ENCODE data around the gene CDCA8.

The CDCA8 gene

DNA sequence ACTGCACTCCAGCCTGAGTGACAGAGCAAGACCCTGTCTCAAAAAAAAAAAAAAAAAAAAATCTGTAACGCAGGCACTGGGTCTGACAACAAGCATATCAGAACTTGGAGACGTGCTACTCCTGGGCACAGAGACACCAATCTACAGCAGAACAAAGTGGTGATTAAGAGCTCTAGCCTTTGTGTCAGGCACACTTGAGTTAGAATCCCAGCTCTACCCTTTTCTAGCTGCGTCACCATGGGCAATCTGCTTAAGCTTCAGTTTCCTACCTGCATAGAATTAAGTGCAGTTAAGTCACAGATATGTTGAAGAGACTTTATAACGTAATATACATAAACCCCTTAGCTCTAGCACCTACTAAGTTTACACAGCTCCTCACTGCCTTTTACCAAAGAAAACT lies 3.4 kb upstream of the CDCA8 start:
- H3K9me3 ChIP-seq (ENCODE audit: control insufficient read depth, insufficient read depth, low read length): no peaks in the 10 kb centered on the region
- no peaks in the 10 kb centered on the region for H3K27me3 ChIP-seq (ENCODE audit: control insufficient read depth, low read length)
- no peak for TF ChIP-seq CTCF (IDR thresholded peaks at IDR 0.05; ENCODE audit: low read depth, low read length, poor library complexity, severe bottlenecking)
- TF ChIP-seq EZH2phosphoT487 (IDR thresholded peaks at IDR 0.05; ENCODE audit: borderline replicate concordance, low read length): no peak
- H4K20me1 ChIP-seq (ENCODE audit: control insufficient read depth, insufficient read depth, low read depth, low read length): no peaks in the 10 kb centered on the region
- peaks cover 65% of the 10 kb centered on the region for H3K79me2 ChIP-seq (ENCODE audit: control insufficient read depth, low read length)
- no peak overlapping the region for H3K27ac ChIP-seq (ENCODE audit: low read depth, low read length)
- H3K9me2 ChIP-seq (replicated peaks; ENCODE audit: control insufficient read depth, low read length): no peaks in the 10 kb centered on the region
- H3K4me3 ChIP-seq (ENCODE audit: low read length): peak overlapping the region; percentile 86
- H3F3A ChIP-seq (ENCODE audit: control insufficient read depth, insufficient read depth): peaks cover 5% of the 10 kb centered on the region; the same call in 1 of the 2 replicates
- H3K4me2 ChIP-seq (ENCODE audit: low read length): peak overlapping the region; percentile 81
- H3K36me3 ChIP-seq (ENCODE audit: control insufficient read depth, low read length): peaks cover 47% of the 10 kb centered on the region
- peaks cover 27% of the 10 kb centered on the region for H3K4me1 ChIP-seq (ENCODE audit: control insufficient read depth, low read length)

GRCh38 chr1:37691497-37692077 lies 729 bp upstream of the CDCA8 start:
- no peaks in the 10 kb centered on the region for H3F3A ChIP-seq (ENCODE audit: control insufficient read depth, insufficient read depth)
- H3K9me2 ChIP-seq (replicated peaks; ENCODE audit: control insufficient read depth, low read length): no peaks in the 10 kb centered on the region
- peaks cover 79% of the 10 kb centered on the region for H3K79me2 ChIP-seq (ENCODE audit: control insufficient read depth, low read length)
- TF ChIP-seq CTCF (IDR thresholded peaks at IDR 0.05; ENCODE audit: low read depth, low read length, poor library complexity, severe bottlenecking) (no peak), EZH2phosphoT487 (IDR thresholded peaks at IDR 0.05; ENCODE audit: borderline replicate concordance, low read length) (no peak)
- H3K36me3 ChIP-seq (ENCODE audit: control insufficient read depth, low read length): peaks cover 51% of the 10 kb centered on the region
- H3K27me3 ChIP-seq (ENCODE audit: control insufficient read depth, low read length): no peaks in the 10 kb centered on the region
- 0 out of 2 replicates have a peak, but pooled peaks cover 2% of the 10 kb centered on the region for H4K20me1 ChIP-seq (ENCODE audit: control insufficient read depth, insufficient read depth, low read depth, low read length)
- no peaks in the 10 kb centered on the region for H3K9me3 ChIP-seq (ENCODE audit: control insufficient read depth, insufficient read depth, low read length)
- H3K4me2 ChIP-seq (ENCODE audit: low read length): peak overlapping the region; percentile 97
- peak overlapping the region; percentile 56 for H3K27ac ChIP-seq (ENCODE audit: low read depth, low read length)
- peaks cover 36% of the 10 kb centered on the region for H3K4me1 ChIP-seq (ENCODE audit: control insufficient read depth, low read length)
- H3K4me3 ChIP-seq (ENCODE audit: low read length): peak overlapping the region; percentile 86

- no peaks in the 10 kb centered on the region for H3K27me3 ChIP-seq (ENCODE audit: control insufficient read depth, low read length)
- H3K4me2 ChIP-seq (ENCODE audit: low read length): peak overlapping the region; percentile 60
- TF ChIP-seq EZH2phosphoT487 (IDR thresholded peaks at IDR 0.05; ENCODE audit: borderline replicate concordance, low read length) (no peak), CTCF (IDR thresholded peaks at IDR 0.05; ENCODE audit: low read depth, low read length, poor library complexity, severe bottlenecking) (no peak)
- peak overlapping the region; percentile 86 for H3K4me3 ChIP-seq (ENCODE audit: low read length)
- H3F3A ChIP-seq (ENCODE audit: control insufficient read depth, insufficient read depth): no peaks in the 10 kb centered on the region
- H3K36me3 ChIP-seq (ENCODE audit: control insufficient read depth, low read length): peaks cover 60% of the 10 kb centered on the region
- peaks cover 36% of the 10 kb centered on the region for H3K4me1 ChIP-seq (ENCODE audit: control insufficient read depth, low read length)
- peak overlapping the region; percentile 76 for H3K27ac ChIP-seq (ENCODE audit: low read depth, low read length)
- H3K79me2 ChIP-seq (ENCODE audit: control insufficient read depth, low read length): peaks cover 90% of the 10 kb centered on the region
- no peaks in the 10 kb centered on the region for H3K9me2 ChIP-seq (replicated peaks; ENCODE audit: control insufficient read depth, low read length)
- H3K9me3 ChIP-seq (ENCODE audit: control insufficient read depth, insufficient read depth, low read length): no peaks in the 10 kb centered on the region
- H4K20me1 ChIP-seq (ENCODE audit: control insufficient read depth, insufficient read depth, low read depth, low read length): 0 out of 2 replicates have a peak, but pooled peaks cover 9% of the 10 kb centered on the region
Measured at GRCh38 chr1:37692834-37693175, 489 bp downstream of the CDCA8 start.
